Activated CD4-positive, alpha-beta T cell treated with anti-CD3 and anti-CD28 coated beads for 48 hours (primary cell): ENCODE results near the gene AKR1A1.
"Not testable (repeated sequence)": the region's sequence is repeated elsewhere in the genome, so short reads cannot be mapped to it uniquely, and the experiment has no call there.

ENCODE experiments used
- DNase-seq: peaks from one replicate; pipeline ENCODE4 v3.0.0-alpha.2; 2020

The AKR1A1 gene

GRCh38 chr1:45570631-45571030 lies 20.0 kb downstream of the AKR1A1 start:
- no peak for DNase-seq

GRCh38 chr1:45573231-45573804 lies 22.7 kb downstream of the AKR1A1 start:
- DNase-seq = no peak

- DNase-seq = no peak
These were observed 23.5 kb downstream of the AKR1A1 start for GRCh38 chr1:45574105-45574626.

DNA sequence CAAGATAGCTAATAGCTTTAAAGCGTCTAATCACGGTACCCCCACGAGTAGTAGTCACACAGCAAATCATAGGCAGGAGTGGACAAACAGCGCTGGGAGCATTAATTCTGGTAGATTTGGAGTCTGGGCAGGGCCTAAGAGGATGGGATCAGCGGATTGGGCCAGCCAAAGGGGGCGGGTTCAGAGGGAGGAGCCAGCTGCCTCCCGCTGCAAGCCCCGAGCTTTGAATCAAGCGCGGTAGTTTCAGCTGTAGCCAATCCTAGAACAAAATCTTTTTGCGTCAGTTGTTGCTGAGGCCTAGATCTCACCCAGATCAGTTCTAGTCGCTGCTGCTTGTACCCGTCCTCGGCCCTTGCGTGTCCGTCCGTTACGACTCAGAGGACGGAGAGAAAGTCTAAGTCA lies 32.6 kb downstream of the AKR1A1 start:
- peak; percentile 96 for DNase-seq

- DNase-seq = peak; percentile 94
These were observed 33.2 kb downstream of the AKR1A1 start, which contains the start of gene NASP for GRCh38 chr1:45583666-45584350. Gene NASP (plus strand): TSS chr1:45584041. CDS start chr1:45584147, 106 bp downstream.

- peak; percentile 93 for DNase-seq
These were observed 33.9 kb downstream of the AKR1A1 start for GRCh38 chr1:45584351-45585109.

- no peak for DNase-seq
These were observed 34.4 kb downstream of the AKR1A1 start for GRCh38 chr1:45585110-45585426.

DNA sequence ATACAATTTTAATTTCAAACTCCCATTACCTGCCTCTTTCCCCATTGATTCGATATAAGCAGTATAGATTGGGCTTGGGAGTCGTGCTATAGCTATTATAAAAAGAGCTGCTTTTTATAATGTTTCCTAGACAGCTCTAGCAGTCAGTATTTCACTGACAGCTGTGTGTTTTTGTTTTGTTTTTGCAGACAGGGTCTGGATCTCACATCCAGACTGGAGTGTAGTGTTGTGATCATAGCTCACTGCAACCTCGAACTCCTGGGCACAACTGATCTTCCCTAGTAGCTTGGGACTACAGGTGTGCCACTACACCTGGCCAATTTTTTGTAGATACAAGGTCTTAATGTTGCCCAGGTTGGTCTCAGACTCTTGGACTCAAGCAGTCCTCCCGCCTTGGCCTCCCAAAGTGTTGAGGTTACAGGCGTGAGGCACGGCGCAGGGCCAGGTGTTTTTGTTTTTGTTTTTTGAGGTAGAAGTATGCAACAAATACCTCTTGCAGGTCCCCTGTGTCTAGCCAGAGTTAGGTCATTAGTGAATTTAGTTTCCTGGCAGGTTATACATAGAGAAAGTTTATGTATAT lies 35.0 kb downstream of the AKR1A1 start:
- DNase-seq = no peak

DNA sequence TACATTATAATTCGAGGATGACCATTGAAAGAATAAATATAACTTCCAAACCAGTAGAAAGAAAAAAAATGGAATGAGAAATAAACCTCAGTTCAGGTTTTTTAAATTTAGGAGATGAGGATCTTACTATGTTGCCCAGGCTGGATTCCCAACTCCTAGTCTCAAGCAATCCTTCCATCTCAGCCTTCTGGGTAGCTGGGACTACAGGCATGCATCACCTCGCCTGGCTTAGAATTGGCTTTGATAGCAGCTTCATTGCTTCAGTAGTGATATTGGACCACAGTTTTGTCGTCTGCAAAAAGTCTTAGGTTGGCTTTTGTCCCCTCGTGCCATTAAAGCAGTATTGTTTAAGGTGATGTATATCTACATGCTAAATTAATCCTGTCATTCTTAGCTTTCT lies 36.1 kb downstream of the AKR1A1 start:
- DNase-seq = no peak

DNA sequence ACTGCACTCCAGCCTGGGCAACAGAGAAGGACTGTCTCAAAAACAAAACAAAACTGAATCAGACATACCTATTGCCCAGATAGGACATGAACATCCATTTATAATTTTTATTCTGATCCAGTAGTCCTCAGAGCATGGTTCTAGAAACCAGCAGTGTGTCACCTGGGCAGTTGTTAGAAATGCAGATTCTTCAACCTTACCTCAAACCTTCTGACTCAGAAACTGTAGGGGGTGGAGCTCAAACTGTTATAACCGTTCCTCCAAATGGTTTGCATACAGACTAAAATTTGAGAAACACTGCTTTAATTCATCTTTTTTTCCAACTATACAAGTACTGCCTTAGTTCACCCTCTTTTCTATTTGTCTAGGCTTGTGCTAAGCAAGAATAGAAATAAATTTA lies 39.2 kb downstream of the AKR1A1 start:
- no peak for DNase-seq

DNA sequence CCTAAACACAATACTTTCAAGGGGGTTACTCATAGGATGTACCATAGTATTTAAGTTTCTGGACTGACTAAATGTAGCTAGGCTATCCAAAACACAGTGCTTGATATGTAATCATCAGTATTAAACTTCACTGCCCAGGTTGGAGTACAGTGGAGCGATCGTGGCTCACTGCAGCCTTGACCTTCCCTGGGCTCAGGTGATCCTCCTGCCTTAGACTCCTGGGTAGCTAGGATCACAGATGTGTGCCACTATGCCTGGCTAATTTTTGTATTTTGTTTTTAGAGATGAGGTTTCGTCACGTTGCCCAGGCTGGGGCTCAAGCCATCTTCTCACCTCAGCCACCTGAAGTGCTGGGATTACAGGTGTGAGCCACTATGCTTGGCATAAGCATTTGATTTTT lies 43.8 kb downstream of the AKR1A1 start:
- DNase-seq = no peak

- DNase-seq = not testable (repeated sequence)
These were observed 46.1 kb downstream of the AKR1A1 start for GRCh38 chr1:45596765-45597164.

DNA sequence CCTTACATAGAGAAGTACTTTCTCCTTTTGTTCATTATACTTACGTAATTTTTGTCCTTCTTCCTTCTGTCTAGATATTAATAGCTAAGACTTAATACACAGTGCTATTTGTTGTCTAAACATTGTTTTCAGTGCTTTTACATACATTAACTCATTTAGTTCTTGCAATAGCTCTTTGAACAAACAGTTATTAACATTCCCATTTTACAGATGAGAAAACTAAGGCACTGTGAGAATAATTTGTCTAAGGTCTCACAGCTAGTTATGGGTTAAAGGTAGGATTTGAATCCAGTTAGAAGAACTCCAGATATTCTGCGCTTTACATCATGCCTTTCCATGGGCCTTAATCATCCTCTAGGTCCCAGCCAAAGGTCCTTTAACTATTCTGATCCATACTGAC lies 53.6 kb downstream of the AKR1A1 start:
- no peak for DNase-seq

GRCh38 chr1:45607404-45608074 lies 56.9 kb downstream of the AKR1A1 start:
- DNase-seq = no peak

DNA sequence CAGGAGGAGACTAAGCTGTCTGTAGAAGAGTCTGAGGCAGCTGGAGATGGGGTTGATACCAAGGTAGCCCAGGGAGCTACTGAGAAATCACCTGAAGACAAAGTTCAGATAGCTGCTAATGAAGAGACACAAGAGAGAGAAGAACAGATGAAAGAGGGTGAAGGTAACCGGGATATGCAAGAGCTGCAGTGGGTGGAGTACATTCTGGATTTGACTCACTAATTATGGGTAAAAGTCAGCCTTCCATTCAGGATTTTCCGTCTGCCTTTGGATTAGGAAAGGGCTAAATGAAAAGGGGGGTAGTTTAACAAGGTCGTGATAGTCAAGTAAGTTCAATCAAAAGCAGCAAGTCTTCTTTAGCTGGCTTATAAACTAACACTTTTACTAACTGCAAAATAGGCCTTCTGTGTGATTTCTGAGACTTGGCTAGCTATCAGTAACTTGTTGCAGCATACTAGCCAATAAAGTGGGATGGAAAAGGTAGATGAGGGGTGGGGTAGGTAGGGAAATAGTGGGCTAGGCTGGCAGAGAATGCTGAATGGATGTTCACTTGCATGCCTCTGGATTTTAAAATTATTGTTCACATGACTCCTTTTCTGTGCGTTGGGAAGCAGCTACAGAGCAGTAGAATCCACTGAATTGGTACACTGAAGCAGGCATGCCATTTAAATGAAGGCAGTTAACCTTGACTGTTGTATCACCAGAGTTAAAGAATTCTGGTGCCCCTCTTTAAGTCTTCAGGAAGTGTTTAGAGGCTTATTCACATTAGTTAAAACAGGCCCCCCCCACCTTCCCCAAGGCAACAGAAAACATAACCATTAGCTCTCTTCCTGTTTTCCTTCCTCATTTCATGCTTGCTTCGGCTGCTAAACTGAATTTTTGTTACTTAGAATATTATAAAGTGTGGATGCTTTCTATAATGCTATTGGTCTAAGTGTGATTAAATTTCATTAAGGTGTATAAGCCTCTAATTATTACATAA lies 57.8 kb downstream of the AKR1A1 start:
- DNase-seq = no peak

DNA sequence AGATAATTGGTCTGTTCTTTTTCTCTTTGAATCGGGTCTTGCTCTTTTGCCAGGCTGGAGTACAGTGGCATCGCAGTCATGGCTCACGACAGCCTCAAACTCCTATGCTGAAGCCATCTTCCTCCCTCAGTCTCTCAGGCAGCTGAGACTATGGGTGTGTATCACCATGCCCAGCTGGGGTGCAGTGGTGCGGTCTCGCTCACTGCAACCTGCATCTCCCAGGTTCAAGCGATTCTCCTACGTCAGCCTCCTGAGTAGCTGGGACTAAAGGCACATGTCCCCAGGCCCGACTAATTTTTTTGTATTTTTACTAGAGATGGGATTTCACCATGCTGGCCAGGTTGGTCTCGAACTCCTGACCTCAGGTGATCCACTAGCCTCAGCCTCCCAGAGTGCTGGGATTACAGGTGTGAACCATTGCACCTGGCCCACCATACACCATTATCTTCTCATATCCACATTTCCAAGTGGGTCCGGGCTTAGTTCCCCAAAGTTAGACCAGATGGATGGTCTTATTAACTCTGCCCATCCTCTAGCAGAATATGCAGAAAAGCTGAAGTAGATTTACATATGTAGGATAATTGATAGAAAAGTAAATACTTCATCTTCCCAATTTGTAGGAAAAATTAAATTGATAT lies 60.1 kb downstream of the AKR1A1 start:
- DNase-seq = no peak

- DNase-seq = no peak
These were observed 62.4 kb downstream of the AKR1A1 start for GRCh38 chr1:45612941-45613579.

- no peak for DNase-seq
These were observed 65.3 kb downstream of the AKR1A1 start for GRCh38 chr1:45615885-45616284.

- DNase-seq = no peak
These were observed 67.0 kb downstream of the AKR1A1 start for GRCh38 chr1:45617618-45618017.

DNA sequence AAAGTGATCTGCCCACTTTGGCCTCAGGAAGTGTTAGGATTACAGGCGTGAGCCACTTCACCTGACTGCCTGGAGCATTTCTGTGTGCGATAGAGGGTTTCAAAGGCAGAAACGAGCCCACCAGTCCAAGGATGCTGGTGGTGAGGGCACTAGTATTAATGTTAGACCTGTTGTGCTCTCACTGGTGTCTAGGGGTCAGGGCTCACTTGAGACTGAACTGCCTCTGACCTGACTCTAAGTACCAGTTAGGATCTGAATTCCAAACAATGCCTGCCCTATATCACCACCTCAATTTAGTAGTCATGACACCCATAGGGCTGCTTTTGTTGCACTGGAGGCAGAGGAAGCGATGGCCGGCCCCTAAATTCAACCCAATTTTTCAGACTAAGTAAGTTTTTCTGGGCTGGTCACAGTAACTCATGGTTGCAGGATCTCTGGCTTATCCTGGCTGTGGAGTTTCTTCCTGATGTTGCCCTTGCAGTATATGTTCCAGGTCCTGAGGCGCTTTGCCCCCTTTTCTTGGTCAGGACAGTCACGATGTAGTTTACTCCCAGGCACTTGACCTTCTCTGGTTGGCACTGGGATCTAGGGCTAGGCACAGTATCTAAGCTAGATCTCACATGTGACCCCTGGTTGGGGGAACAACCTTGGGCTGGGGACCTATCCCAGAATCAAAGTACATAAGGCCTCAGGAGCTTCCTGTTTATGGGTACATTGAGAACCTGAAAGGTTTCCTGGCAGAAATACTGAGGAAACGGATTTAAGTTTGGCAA lies 68.7 kb downstream of the AKR1A1 start:
- no peak for DNase-seq
